GM12878 (cell line): ENCODE measurements around the gene AATF. TPM values are rescaled to one million over a fixed set of nuclear protein-coding genes. Genes with fewer than 3 reads are reported as not detected.

Experiments
- ATAC-seq: fragments of 200-7000 bp; cut with Tn5 transposase; 3 replicates; pipeline ENCODE4 v1.9.1; 2020; ENCODE audit warnings: mild to moderate bottlenecking, moderate library complexity
- BruUV-seq: library from RNA; stranded (reverse); fragments of 400-500 nt; replicated peaks from 2 replicates; lab custom pipeline; 2021; lab: Mats Ljungman, UMichigan
- CTCF ChIA-PET: fragments of 300-600 bp; sonication (Branson Sonifier 250); formaldehyde crosslinking; extraction: SDS; loops from one replicate; lab custom pipeline; 2021; ENCODE audit warnings: inconsistent platforms; lab: Yijun Ruan, JAX
- POLR2A ChIA-PET: fragments of 350-600 bp; formaldehyde crosslinking; extraction: SDS; loops from one replicate; lab custom pipeline; 2021; ENCODE audit warnings: inconsistent platforms; lab: Charles Lee
- RAD21 ChIA-PET: fragments of 300-600 bp; sonication (Branson Sonifier 250); formaldehyde crosslinking; loops from one replicate; lab custom pipeline; 2023; ENCODE audit warnings: antibody characterized with exemption; ENCODE audit not compliant: unreplicated experiment; lab: Charles Lee
- SMC1A ChIA-PET: fragments of 300-600 bp; sonication (Branson Sonifier 250); formaldehyde crosslinking; loops from one replicate; lab custom pipeline; 2023; ENCODE audit not compliant: unreplicated experiment, uncharacterized antibody; lab: Charles Lee
- DNase-seq: peaks from one replicate; pipeline ENCODE4 v3.0.0-alpha.2; 2011; ENCODE audit warnings: low read depth, low spot score
- FAIRE-seq: peaks from 3 replicates; lab custom pipeline; 2011; peaks lifted over from hg19 to GRCh38; lab: Jason Lieb, UNC
- H2AFZ ChIP-seq: 2 replicates; pipeline ENCODE4 v1.6.0; 2011; ENCODE audit warnings: low read depth, low read length, control low read depth; ENCODE audit not compliant: control insufficient read depth
- H3K27ac ChIP-seq: 2 replicates; pipeline ENCODE4 v1.5.1; 2011; ENCODE audit warnings: control low read depth; ENCODE audit not compliant: control insufficient read depth, insufficient read depth
- H3K27me3 ChIP-seq, 2 experiments: replicated peaks in 1 of 2; 2 replicates each; pipeline versions ENCODE4 v1.6.0 to v1.6.1; 2011; ENCODE audit warnings: low read length in 1 of 2; ENCODE audit not compliant: control insufficient read depth in 2 of 2, insufficient read depth in 2 of 2
- H3K36me3 ChIP-seq, 2 experiments: 2 replicates each; pipeline ENCODE4 v1.5.1; 2011; ENCODE audit warnings: low read length in 1 of 2; ENCODE audit not compliant: control insufficient read depth in 2 of 2, insufficient read depth in 2 of 2
- H3K4me1 ChIP-seq: 2 replicates; pipeline ENCODE4 v1.6.1; 2011; ENCODE audit warnings: mild to moderate bottlenecking, low read length, moderate library complexity, mixed read lengths; ENCODE audit not compliant: control insufficient read depth, insufficient read depth
- H3K4me2 ChIP-seq: 2 replicates; pipeline ENCODE4 v1.6.0; 2011; ENCODE audit warnings: control low read depth; ENCODE audit not compliant: control insufficient read depth, insufficient read depth
- H3K4me3 ChIP-seq: fragments of 200-600 bp; sonication (generic); 2 replicates; pipeline ENCODE4 v1.5.1; 2016
- H3K79me2 ChIP-seq: 2 replicates; pipeline ENCODE4 v1.6.0; 2011; ENCODE audit warnings: low read length; ENCODE audit not compliant: control insufficient read depth, insufficient read depth
- H3K9ac ChIP-seq: 2 replicates; pipeline ENCODE4 v1.8.0; 2011; ENCODE audit warnings: low read length, control low read depth, mixed read lengths; ENCODE audit not compliant: control insufficient read depth, insufficient read depth
- H3K9me3 ChIP-seq: replicated peaks from 3 replicates; pipeline ENCODE4 v1.5.1; 2011; ENCODE audit warnings: mild to moderate bottlenecking, low read length; ENCODE audit not compliant: control insufficient read depth, insufficient read depth
- H4K20me1 ChIP-seq: 2 replicates; pipeline ENCODE4 v1.6.0; 2011; ENCODE audit not compliant: control insufficient read depth, insufficient read depth
- ASH2L ChIP-seq: fragments of 300-600, 200-600 bp; sonication (generic); IDR thresholded peaks from 2 replicates; pipeline ENCODE4 v1.6.1; 2017; ENCODE audit warnings: low read depth, mild to moderate bottlenecking, borderline replicate concordance
- EED ChIP-seq: sonication (generic); IDR thresholded peaks from 2 replicates; pipeline ENCODE4 v1.6.1; 2016; ENCODE audit warnings: antibody characterized with exemption, low read depth
- IKZF1 ChIP-seq: fragments of 450-650 bp; conservative IDR thresholded peaks from 2 replicates; pipeline ENCODE4 v1.6.1; 2017; ENCODE audit warnings: antibody characterized with exemption, mild to moderate bottlenecking
- IKZF2 ChIP-seq, 2 experiments: fragments of 450-650 bp; IDR thresholded peaks; 2 replicates each; pipeline ENCODE4 v1.6.1; 2017; ENCODE audit warnings: mild to moderate bottlenecking in 2 of 2, moderate library complexity in 2 of 2
- KLF5 ChIP-seq: fragments of 450-650 bp; IDR thresholded peaks from 2 replicates; pipeline ENCODE4 v1.6.1; 2014; ENCODE audit warnings: mild to moderate bottlenecking; ENCODE audit not compliant: partially characterized antibody
- LARP7 ChIP-seq: fragments of 450-650 bp; IDR thresholded peaks from 2 replicates; pipeline ENCODE4 v1.6.1; 2017; ENCODE audit warnings: mild to moderate bottlenecking
- MTA3 ChIP-seq: IDR thresholded peaks from 2 replicates; pipeline ENCODE4 v1.6.1; 2012; ENCODE audit warnings: low read length, inconsistent platforms, borderline replicate concordance
- MYB ChIP-seq: fragments of 150-350 bp; IDR thresholded peaks from 2 replicates; pipeline ENCODE4 v1.6.1; 2014; ENCODE audit warnings: mild to moderate bottlenecking, low read depth, low read length, borderline replicate concordance
- NBN ChIP-seq: fragments of 450-650 bp; IDR thresholded peaks from 2 replicates; pipeline ENCODE4 v1.6.1; 2016
- NFXL1 ChIP-seq: fragments of 450-650 bp; IDR thresholded peaks from 2 replicates; pipeline ENCODE4 v1.6.1; 2017; ENCODE audit warnings: antibody characterized with exemption, mild to moderate bottlenecking, borderline replicate concordance
- NFYB ChIP-seq: IDR thresholded peaks from 2 replicates; pipeline ENCODE4 v1.6.1; 2011; ENCODE audit warnings: low read depth, mild to moderate bottlenecking, low read length, improper control_type of control experiment, moderate library complexity; ENCODE audit not compliant: insufficient read depth
- PKNOX1 ChIP-seq: fragments of 450-650 bp; IDR thresholded peaks from 2 replicates; pipeline ENCODE4 v1.6.1; 2016; ENCODE audit warnings: mild to moderate bottlenecking
- SREBF1 ChIP-seq: IDR thresholded peaks from 2 replicates; pipeline ENCODE4 v1.6.1; 2012; ENCODE audit warnings: mild to moderate bottlenecking, low read length
- SUPT20H ChIP-seq: IDR thresholded peaks from 2 replicates; pipeline ENCODE4 v1.6.1; 2011; ENCODE audit warnings: low read depth, mild to moderate bottlenecking, low read length, moderate library complexity, borderline replicate concordance; ENCODE audit not compliant: control insufficient read depth
- TARDBP ChIP-seq: IDR thresholded peaks from 2 replicates; pipeline ENCODE4 v1.6.1; 2016; ENCODE audit warnings: borderline replicate concordance
- YY1 ChIP-seq: IDR thresholded peaks from 2 replicates; pipeline ENCODE4 v1.6.1; 2011; ENCODE audit warnings: low read depth, mild to moderate bottlenecking, low read length
- ZNF24 ChIP-seq: fragments of 450-650 bp; IDR thresholded peaks from 2 replicates; pipeline ENCODE4 v1.6.1; 2017; ENCODE audit warnings: antibody characterized with exemption, mild to moderate bottlenecking
- ZNF687 ChIP-seq: fragments of 450-650 bp; IDR thresholded peaks from 2 replicates; pipeline ENCODE4 v1.6.1; 2017; ENCODE audit warnings: mild to moderate bottlenecking, moderate library complexity
- WGBS: methylation state at CpG from one replicate; pipeline ENCODE4 v1.1.6; 2016; ENCODE audit warnings: low lambda C conversion rate; ENCODE audit not compliant: insufficient replicate concordance, insufficient coverage; ENCODE audit errors: missing lambda C conversion rate; 5-methylcytosine and 5-hydroxymethylcytosine counted together
- in situ Hi-C: fragments of 300-500 bp; cut with MboI; formaldehyde crosslinking; loops from 9 replicates; pipeline ENCODE4 v1.14.3; 2018; ENCODE audit warnings: mixed read lengths
- intact Hi-C: fragments of 100-400 bp; cut with micrococcal nuclease; formaldehyde crosslinking; loops from one replicate; pipeline ENCODE4 v1.14.2; 2022; ENCODE audit not compliant: unreplicated experiment
- polyA plus RNA-seq, 11 experiments: library from polyadenylated mRNA; depleted of rRNA in 4 of 11; unstranded in 6 of 11; stranded (reverse) in 5 of 11; fragments of >200 nt; fragmentation: Nextera tagmentation in 4 of 11; fragmentation: Illumina TruSeq in 1 of 11; extraction: Ambion mirVana in 4 of 11; extraction: Trizol in 1 of 11; gene quantifications; 1 replicate in 1 of 11; 2 replicates in 10 of 11; pipeline versions ENCODE4 v1.2.1 to v1.2.3, GENCODE V29; 2011 to 2016; ENCODE audit warnings: inconsistent platforms in 2 of 11, missing spikeins in 2 of 11, low read depth in 1 of 11
- total RNA-seq, 4 experiments: library from RNA; depleted of rRNA in 3 of 4; stranded (reverse); fragments of >200 nt in 3 of 4; fragmentation: Illumina TruSeq in 1 of 4; extraction: Trizol in 1 of 4; gene quantifications; 2 replicates each; pipeline versions ENCODE4 v1.2.1 to v1.2.3, GENCODE V29; 2013 to 2021

AATF gene
- total and polyA plus RNA-seq, 10 of the 15 experiments (the other 5 are each of a cell fraction or from before 2014, with no cell fraction given) = 36.8 to 110 (median 77.9) TPM

- H3K79me2 ChIP-seq = no peaks in the 10 kb centered on the region
- no peak for DNase-seq
- in situ Hi-C loops = no loop called here
- peaks cover 0 to 3% of the 10 kb centered on the region in 2 experiments; a peak in 1 of 4 replicates for H3K27me3 ChIP-seq
- H2AFZ ChIP-seq = no peak overlapping the region
- ATAC-seq = no peak
- intact Hi-C loops = no loop called here
- 27% methylated on average over 18 of the region's 18 CpGs for WGBS
- CTCF ChIA-PET = interaction anchor here (0.7 kb wide), 1 partner anchor 125 kb away, joined by 4 read pairs; no protein-coding TSS in a partner anchor
- POLR2A ChIA-PET = no interaction called here
- no peak overlapping the region for H3K4me2 ChIP-seq
- no peak overlapping the region for H3K27ac ChIP-seq
- no peak overlapping the region for H3K4me3 ChIP-seq
- SMC1A ChIA-PET = no interaction called here
- H4K20me1 ChIP-seq = no peaks in the 10 kb centered on the region
- no peaks in the 10 kb centered on the region for H3K9me3 ChIP-seq
- no peak for FAIRE-seq
- RAD21 ChIA-PET = no interaction called here
- no TSS peak for BruUV-seq
- no peak overlapping the region for H3K9ac ChIP-seq
- TF ChIP-seq EED = no peak
- no peak for TF ChIP-seq MTA3
- no peak for TF ChIP-seq SUPT20H
- TF ChIP-seq PKNOX1 = no peak
- no peak for TF ChIP-seq YY1
- no peak for TF ChIP-seq KLF5
- TF ChIP-seq IKZF2 (IDR thresholded peaks at IDR 0.05) = no peak
- TF ChIP-seq ZNF24 = no peak
- TF ChIP-seq LARP7 = no peak
- no peak for TF ChIP-seq TARDBP
- TF ChIP-seq NFYB = no peak
- no peak for TF ChIP-seq IKZF1
- TF ChIP-seq NFXL1 = no peak
- TF ChIP-seq MYB = no peak
- TF ChIP-seq ASH2L = no peak
- no peak for TF ChIP-seq SREBF1
- TF ChIP-seq NBN = no peak
- TF ChIP-seq ZNF687 = no peak
- no peaks in the 10 kb centered on the region for H3K4me1 ChIP-seq
- H3K36me3 ChIP-seq = no peaks in the 10 kb centered on the region
Observed at GRCh38 chr17:36920032-36921005, 28.4 kb upstream of the AATF start.
